CD4-positive, alpha-beta T cell treated with Interleukin-6 at 100 ng/mL for 8 hours (primary cell): ENCODE measurements around the gene RALGPS1.

ENCODE experiments used
- DNase-seq: peaks from one replicate; pipeline ENCODE4 v3.0.0-alpha.2; 2020; ENCODE audit warnings: mixed read lengths, low spot score

RALGPS1 gene

GRCh38 chr9:127189628-127190027 is 275.0 kb downstream of the RALGPS1 start:
- no peak for DNase-seq

GRCh38 chr9:127192744-127193143 is 278.2 kb downstream of the RALGPS1 start:
- no peak for DNase-seq

GRCh38 chr9:127193483-127193882 is 278.9 kb downstream of the RALGPS1 start:
- no peak for DNase-seq

- no peak for DNase-seq
Measured at GRCh38 chr9:127194881-127195713, 280.5 kb downstream of the RALGPS1 start.

- DNase-seq, result no peak
Measured at GRCh38 chr9:127195976-127196825, 281.6 kb downstream of the RALGPS1 start.

- no peak for DNase-seq
Measured at GRCh38 chr9:127196826-127197145, 282.2 kb downstream of the RALGPS1 start.

GRCh38 chr9:127197186-127197860 is 282.7 kb downstream of the RALGPS1 start:
- no peak for DNase-seq

- DNase-seq, result no peak
Measured at GRCh38 chr9:127197861-127198430, 283.4 kb downstream of the RALGPS1 start.

- DNase-seq, result no peak
Measured at GRCh38 chr9:127198587-127198986, 284.0 kb downstream of the RALGPS1 start.

GRCh38 chr9:127199001-127199791 is 284.6 kb downstream of the RALGPS1 start:
- peak; percentile 66 for DNase-seq

GRCh38 chr9:127200106-127200862 is 285.7 kb downstream of the RALGPS1 start:
- no peak for DNase-seq

GRCh38 chr9:127201071-127201541 is 286.5 kb downstream of the RALGPS1 start:
- no peak for DNase-seq

GRCh38 chr9:127201731-127202130 is 287.1 kb downstream of the RALGPS1 start:
- DNase-seq, result no peak

- no peak for DNase-seq
Measured at GRCh38 chr9:127202461-127203169, 288.0 kb downstream of the RALGPS1 start.

- no peak for DNase-seq
Measured at GRCh38 chr9:127203681-127204327, 289.2 kb downstream of the RALGPS1 start.

- no peak for DNase-seq
Measured at GRCh38 chr9:127204771-127205470, 290.3 kb downstream of the RALGPS1 start.

GRCh38 chr9:127205952-127206351 is 291.4 kb downstream of the RALGPS1 start:
- no peak for DNase-seq

GRCh38 chr9:127206666-127207065 is 292.1 kb downstream of the RALGPS1 start:
- no peak for DNase-seq
